Omental fat pad (tissue), 4 donors: ENCODE results near the gene CELF1. TPM values are rescaled to one million over a fixed set of nuclear protein-coding genes. Genes with fewer than 3 reads are reported as not detected.
"Not testable (repeated sequence)": the region's sequence is repeated elsewhere in the genome, so short reads cannot be mapped to it uniquely, and the experiment has no call there.

Experiments used
- ATAC-seq: fragments of 150-250 bp; one replicate; pipeline ENCODE4 v1.9.1; 2016; ENCODE audit warnings: mild to moderate bottlenecking, moderate library complexity; ENCODE audit not compliant: low FRiP score
- DNase-seq: peaks from one replicate; pipeline ENCODE4 v3.0.0-alpha.2; 2019; ENCODE audit warnings: low spot score
- CTCF ChIP-seq, 3 donors: fragments of 450-650 bp; IDR thresholded peaks; one replicate each; pipeline ENCODE4 v1.5.1; 2016 to 2017; ENCODE audit warnings: antibody characterized with exemption in 3 of 3, mild to moderate bottlenecking in 3 of 3, moderate library complexity in 2 of 3
- total RNA-seq, 4 donors: library from RNA; depleted of rRNA; stranded (reverse); fragments of >200 nt; gene quantifications; one replicate each; pipeline ENCODE4 v1.1.0, GENCODE V29; 2016

CELF1 gene
- total RNA-seq, 4 donors from 2014 or later: 90.3 to 126 (median 110) TPM

- TF ChIP-seq CTCF (IDR thresholded peaks at IDR 0.05): no peak
- DNase-seq: no peak
- ATAC-seq: peak; percentile 83
Observed at GRCh38 chr11:47565340-47566148, 12.6 kb upstream of the CELF1 start, which contains the start of gene PTPMT1. Gene PTPMT1 (plus strand): TSS chr11:47565599. CDS start chr11:47565623, 24 bp downstream.

GRCh38 chr11:47564933-47565339, 12.0 kb upstream of the CELF1 start:
- ATAC-seq (no peak), DNase-seq (no peak)
- no peak for TF ChIP-seq CTCF (IDR thresholded peaks at IDR 0.05)

GRCh38 chr11:47564366-47564765, 11.4 kb upstream of the CELF1 start:
- not testable (repeated sequence) for DNase-seq, ATAC-seq

GRCh38 chr11:47562393-47562792, 9.5 kb upstream of the CELF1 start:
- not testable (repeated sequence) for ATAC-seq, DNase-seq

- TF ChIP-seq CTCF (IDR thresholded peaks at IDR 0.05): no peak
- ATAC-seq: no peak
- DNase-seq: no peak
Observed at GRCh38 chr11:47560426-47560825, 7.5 kb upstream of the CELF1 start.

GRCh38 chr11:47558695-47559094, 5.8 kb upstream of the CELF1 start:
- no peak for TF ChIP-seq CTCF (IDR thresholded peaks at IDR 0.05)
- ATAC-seq (no peak), DNase-seq (no peak)

GRCh38 chr11:47557004-47557403, 4.1 kb upstream of the CELF1 start:
- not testable (repeated sequence) for ATAC-seq, DNase-seq

- ATAC-seq (peak; percentile 11), DNase-seq (no peak)
- no peak for TF ChIP-seq CTCF (IDR thresholded peaks at IDR 0.05)
Observed at GRCh38 chr11:47553406-47553743, 443 bp upstream of the CELF1 start.
